ENCODE data around the gene CBX2.

- TF ChIP-seq TAF1 (IDR thresholded peaks at IDR 0.05; ENCODE audit: borderline replicate concordance, insufficient read depth, low read length) (no peak), REST (IDR thresholded peaks at IDR 0.05; ENCODE audit: insufficient read depth in 1 of 2, low read depth in 2 of 2, low read length in 2 of 2) (no peak)
Observed at GRCh38 chr17:79732254-79732653, 45.7 kb upstream of the CBX2 start.
